Islet precursor cell (in vitro differentiated cells): ENCODE results near the gene TSSK3.
A peak's percentile ranks its signal among the peaks of the same experiment; 100 is the strongest.
"Not testable (repeated sequence)": the region's sequence is repeated elsewhere in the genome, so short reads cannot be mapped to it uniquely, and the experiment has no call there.

Experiments
- DNase-seq: peaks from one replicate; pipeline ENCODE4 v3.0.0-alpha.2; 2018

TSSK3 gene

GRCh38 chr1:32365445-32365844 lies 3.1 kb downstream of the TSSK3 start:
- no peak for DNase-seq

GRCh38 chr1:32367912-32368635 lies 5.7 kb downstream of the TSSK3 start:
- no peak for DNase-seq

GRCh38 chr1:32372149-32372756 lies 9.9 kb downstream of the TSSK3 start:
- no peak for DNase-seq

GRCh38 chr1:32373996-32374592 lies 11.8 kb downstream of the TSSK3 start:
- no peak for DNase-seq

- no peak for DNase-seq
These were observed 13.9 kb downstream of the TSSK3 start for GRCh38 chr1:32376199-32376598.

- no peak for DNase-seq
These were observed 15.3 kb downstream of the TSSK3 start for GRCh38 chr1:32377541-32378220.

- DNase-seq = no peak
These were observed 17.7 kb downstream of the TSSK3 start for GRCh38 chr1:32380057-32380456.

GRCh38 chr1:32386676-32387392 lies 24.5 kb downstream of the TSSK3 start:
- no peak for DNase-seq

GRCh38 chr1:32388641-32389040 lies 26.3 kb downstream of the TSSK3 start:
- DNase-seq = no peak

- no peak for DNase-seq
These were observed 28.8 kb downstream of the TSSK3 start for GRCh38 chr1:32390904-32391870.

- no peak for DNase-seq
These were observed 30.0 kb downstream of the TSSK3 start for GRCh38 chr1:32392325-32392724.

- DNase-seq = no peak
These were observed 30.8 kb downstream of the TSSK3 start for GRCh38 chr1:32393136-32393535.

GRCh38 chr1:32393832-32394140 lies 31.4 kb downstream of the TSSK3 start:
- no peak for DNase-seq

- peak; percentile 100 for DNase-seq
These were observed 32.0 kb downstream of the TSSK3 start, which contains the start of gene BSDC1 for GRCh38 chr1:32394141-32394889. Gene BSDC1, minus strand, starts transcription at chr1:32394441. Its CDS starts 27 bp downstream, at chr1:32394414.

- DNase-seq = no peak
These were observed 32.6 kb downstream of the TSSK3 start for GRCh38 chr1:32394890-32395432.

- DNase-seq = not testable (repeated sequence)
These were observed 34.2 kb downstream of the TSSK3 start for GRCh38 chr1:32396524-32396923.

- peak; percentile 57 for DNase-seq
These were observed 36.1 kb downstream of the TSSK3 start for GRCh38 chr1:32398401-32398800.

- no peak for DNase-seq
These were observed 37.5 kb downstream of the TSSK3 start for GRCh38 chr1:32399843-32400242.

- peak; percentile 91 for DNase-seq
These were observed 38.7 kb downstream of the TSSK3 start for GRCh38 chr1:32400876-32401631.

- DNase-seq = no peak
These were observed 42.6 kb downstream of the TSSK3 start for GRCh38 chr1:32404946-32405345.
